HepG2 (cell line): Measurements from ENCODE around the gene PEAK3. TPM values are rescaled to one million over a fixed set of nuclear protein-coding genes. Genes with fewer than 3 reads are reported as not detected.
A peak's percentile ranks its signal among the peaks of the same experiment; 100 is the strongest.

Source experiments
- ATAC-seq: fragments of 200-7000 bp; cut with Tn5 transposase; 3 replicates; pipeline ENCODE4 v1.9.1; 2020; ENCODE audit warnings: mild to moderate bottlenecking, moderate library complexity
- BruUV-seq: library from RNA; stranded (reverse); fragments of 400-500 nt; replicated peaks from 2 replicates; lab custom pipeline; 2021; lab: Mats Ljungman, UMichigan
- CTCF ChIA-PET: fragments of 300-600 bp; formaldehyde crosslinking; extraction: SDS; loops from one replicate; lab custom pipeline; 2021; ENCODE audit warnings: low total read pairs, inconsistent platforms, low intra/inter-chr PET ratio; lab: Yijun Ruan, JAX
- POLR2A ChIA-PET: fragments of 350-600 bp; sonication (Branson Sonifier 250); formaldehyde crosslinking; loops from one replicate; lab custom pipeline; 2020; ENCODE audit warnings: antibody characterized with exemption, inconsistent platforms; lab: Yijun Ruan, JAX
- DNase-seq: peaks from one replicate; pipeline ENCODE4 v3.0.0-alpha.2; 2015; ENCODE audit warnings: low spot score
- FAIRE-seq: peaks from 3 replicates; lab custom pipeline; 2011; peaks lifted over from hg19 to GRCh38; lab: Jason Lieb, UNC
- H2AFZ ChIP-seq: one replicate; pipeline ENCODE4 v1.6.1; 2011; ENCODE audit warnings: low read length, inconsistent platforms
- H3K27ac ChIP-seq: fragments of 300-600 bp; 3 replicates; pipeline ENCODE4 v1.8.0; 2011; ENCODE audit warnings: mixed run types, mild to moderate bottlenecking, mixed read lengths, low read length, inconsistent platforms; ENCODE audit not compliant: insufficient read depth; ENCODE audit errors: extremely low read length
- H3K27me3 ChIP-seq, 2 experiments: fragments of 200-600 bp in 1 of 2; 2 replicates in 1 of 2; 3 replicates in 1 of 2; pipeline versions ENCODE4 v1.6.0 to v1.8.0; 2011; ENCODE audit warnings: low read length in 2 of 2, mild to moderate bottlenecking in 2 of 2, moderate library complexity in 2 of 2, inconsistent platforms in 1 of 2; ENCODE audit not compliant: insufficient read depth in 2 of 2, control insufficient read depth in 1 of 2
- H3K36me3 ChIP-seq, 2 experiments: fragments of 200-600 bp in 1 of 2; replicated peaks in 1 of 2; 2 replicates in 1 of 2; 3 replicates in 1 of 2; pipeline versions ENCODE4 v1.5.1 to v1.8.0; 2011; ENCODE audit warnings: low read length in 2 of 2, inconsistent platforms in 1 of 2; ENCODE audit not compliant: insufficient read depth in 2 of 2, control insufficient read depth in 1 of 2
- H3K4me1 ChIP-seq: 2 replicates; pipeline ENCODE4 v1.5.1; 2012; ENCODE audit warnings: low read length, inconsistent platforms; ENCODE audit not compliant: insufficient read depth
- H3K4me2 ChIP-seq: 2 replicates; pipeline ENCODE4 v1.6.0; 2011; ENCODE audit warnings: low read depth, low read length, inconsistent platforms
- H3K4me3 ChIP-seq, 3 experiments: fragments of 200-600 bp in 1 of 3; sonication (generic), shearing (Covaris generic) in 1 of 3; replicated peaks in 1 of 3; 2 replicates each; pipeline ENCODE4 v1.5.1; 2011 to 2016; ENCODE audit warnings: low read length in 3 of 3, inconsistent platforms in 2 of 3, low read depth in 2 of 3, mild to moderate bottlenecking in 2 of 3, control low read depth in 1 of 3, mixed read lengths in 1 of 3; ENCODE audit not compliant: insufficient read depth in 1 of 3
- H3K79me2 ChIP-seq: one replicate; pipeline ENCODE4 v1.6.1; 2011; ENCODE audit warnings: low read length, inconsistent platforms; ENCODE audit not compliant: insufficient read depth
- H3K9ac ChIP-seq: 2 replicates; pipeline ENCODE4 v1.6.0; 2011; ENCODE audit warnings: mild to moderate bottlenecking, low read depth, low read length, inconsistent platforms; ENCODE audit not compliant: insufficient read depth
- H3K9me3 ChIP-seq: 2 replicates; pipeline ENCODE4 v1.5.1; 2012; ENCODE audit warnings: mild to moderate bottlenecking, low read length
- H4K20me1 ChIP-seq: 2 replicates; pipeline ENCODE4 v1.6.0; 2011; ENCODE audit warnings: inconsistent platforms, mild to moderate bottlenecking, low read length, moderate library complexity; ENCODE audit not compliant: insufficient read depth
- AGO1 ChIP-seq: fragments of 200-400 bp; formaldehyde crosslinking; IDR thresholded peaks from 2 replicates; pipeline ENCODE4 v1.6.1; 2017; ENCODE audit warnings: mild to moderate bottlenecking, low read depth, low read length, moderate library complexity; ENCODE audit not compliant: poor library complexity, severe bottlenecking
- ATF7-NPFF ChIP-seq: sonication (generic); formaldehyde crosslinking; IDR thresholded peaks from 2 replicates; pipeline ENCODE4 v1.8.1; 2023; ENCODE audit warnings: mild to moderate bottlenecking, low read depth, missing genetic modification reagents, moderate library complexity
- BCL3 ChIP-seq: sonication (generic); formaldehyde crosslinking; IDR thresholded peaks from 2 replicates; pipeline ENCODE4 v1.5.1; 2020; ENCODE audit warnings: mild to moderate bottlenecking, missing genetic modification reagents, moderate library complexity
- EED ChIP-seq: sonication (generic); formaldehyde crosslinking; IDR thresholded peaks from 2 replicates; pipeline ENCODE4 v1.5.0; 2020; ENCODE audit warnings: mild to moderate bottlenecking, missing genetic modification reagents
- FOXJ3 ChIP-seq: sonication (generic); formaldehyde crosslinking; IDR thresholded peaks from 2 replicates; pipeline ENCODE4 v1.4.0; 2020; ENCODE audit warnings: missing genetic modification reagents, mild to moderate bottlenecking, borderline replicate concordance
- HINFP ChIP-seq: sonication (generic); formaldehyde crosslinking; IDR thresholded peaks from 2 replicates; pipeline ENCODE4 v1.4.0; 2020; ENCODE audit warnings: low read depth, mild to moderate bottlenecking, missing genetic modification reagents
- PBX3 ChIP-seq: sonication (generic); formaldehyde crosslinking; IDR thresholded peaks from 2 replicates; pipeline ENCODE4 v1.8.1; 2023; ENCODE audit warnings: missing genetic modification reagents, inconsistent platforms, borderline replicate concordance
- TFDP1 ChIP-seq: IDR thresholded peaks from 2 replicates; pipeline ENCODE4 v1.6.1; 2016; ENCODE audit warnings: missing compliant biosample characterization, missing genetic modification reagents, borderline replicate concordance
- ZFYVE20 ChIP-seq: sonication (generic); formaldehyde crosslinking; IDR thresholded peaks from 2 replicates; pipeline ENCODE4 v1.8.0; 2023; ENCODE audit warnings: low read depth, mild to moderate bottlenecking, moderate library complexity, missing genetic modification reagents, borderline replicate concordance
- ZNF232 ChIP-seq: sonication (generic); formaldehyde crosslinking; IDR thresholded peaks from 2 replicates; pipeline ENCODE4 v1.4.0; 2020; ENCODE audit warnings: missing genetic modification reagents, borderline replicate concordance
- ZNF543 ChIP-seq: sonication (generic); formaldehyde crosslinking; IDR thresholded peaks from 2 replicates; pipeline ENCODE4 v1.4.0; 2020; ENCODE audit warnings: mild to moderate bottlenecking, missing genetic modification reagents
- ZNF691 ChIP-seq: sonication (generic); formaldehyde crosslinking; IDR thresholded peaks from 2 replicates; pipeline ENCODE4 v1.4.0; 2020; ENCODE audit warnings: missing genetic modification reagents, low read depth, mild to moderate bottlenecking, borderline replicate concordance
- ZNF777 ChIP-seq: sonication (generic); formaldehyde crosslinking; IDR thresholded peaks from 2 replicates; pipeline ENCODE4 v1.4.0; 2020; ENCODE audit warnings: missing genetic modification reagents
- ZNF781 ChIP-seq: sonication (generic); formaldehyde crosslinking; IDR thresholded peaks from 2 replicates; pipeline ENCODE4 v1.5.1; 2020; ENCODE audit warnings: borderline replicate concordance, mild to moderate bottlenecking, missing genetic modification reagents; ENCODE audit errors: not compliant biosample characterization
- ZNF784 ChIP-seq: sonication (generic); formaldehyde crosslinking; IDR thresholded peaks from 2 replicates; pipeline ENCODE4 v1.5.1; 2020; ENCODE audit warnings: missing genetic modification reagents, mild to moderate bottlenecking, borderline replicate concordance
- WGBS: methylation state at CpG from one replicate; pipeline ENCODE4 v1.1.6; 2017; ENCODE audit warnings: low lambda C conversion rate; 5-methylcytosine and 5-hydroxymethylcytosine counted together
- in situ Hi-C: cut with HindIII; loops from 2 replicates; pipeline ENCODE4 v1.10.0; 2017; ENCODE audit warnings: low pct_unique_long_range_greater_than_20kb; ENCODE audit not compliant: extremely low pct_ligation_motif_present
- intact Hi-C: fragments of 100-400 bp; cut with micrococcal nuclease; formaldehyde crosslinking; loops from one replicate; pipeline ENCODE4 v1.10.0; 2022; ENCODE audit not compliant: unreplicated experiment
- polyA plus RNA-seq, 8 experiments: library from polyadenylated mRNA; depleted of rRNA in 3 of 8; stranded (reverse) in 7 of 8; unstranded in 1 of 8; fragments of >200 nt; fragmentation: Illumina TruSeq in 4 of 8; extraction: Trizol in 4 of 8; gene quantifications; 2 replicates each; pipeline versions ENCODE4 v1.2.1 to v1.2.3, GENCODE V29; 2011 to 2016; ENCODE audit warnings: low read depth in 4 of 8, missing spikeins in 1 of 8, mixed read lengths in 1 of 8; ENCODE audit not compliant: insufficient read depth in 1 of 8
- total RNA-seq, 5 experiments: library from RNA; depleted of rRNA; stranded (reverse); fragments of >200 nt; fragmentation: Illumina TruSeq; extraction: Trizol; gene quantifications; 2 replicates each; pipeline ENCODE4 v1.2.3, GENCODE V29; 2016; ENCODE audit warnings: low read depth in 1 of 5

PEAK3 gene
- total and polyA plus RNA-seq, 2 of the 13 experiments (the other 11 are each of a cell fraction or from before 2014, with no cell fraction given): not detected

GRCh38 chr19:2252797-2253105 lies 29.2 kb downstream of the PEAK3 start:
- BruUV-seq: no TSS peak
- Histone ChIP-seq H4K20me1 (no peaks in the 10 kb centered on the region), H3K36me3 (no peaks in the 10 kb centered on the region), H3K4me2 (peak overlapping the region; percentile 85), H3K4me1 (peaks cover 34% of the 10 kb centered on the region), H2AFZ (no peak overlapping the region), H3K79me2 (no peaks in the 10 kb centered on the region), H3K27me3 (peaks cover 0 to 2% of the 10 kb centered on the region in 2 experiments; a peak in 2 of 5 replicates), H3K9me3 (no peaks in the 10 kb centered on the region), H3K4me3 (peak overlapping the region; percentile 41 to 67 (median 49)), H3K9ac (peak overlapping the region; percentile 64; the same call in 1 of the 2 replicates), H3K27ac (no peak overlapping the region)
- in situ Hi-C loops (no loop called here), intact Hi-C loops (no loop called here)
- no peak for DNase-seq
- 0% methylated on average over 1 of the region's 18 CpGs for WGBS
- peak; percentile 11 for ATAC-seq
- ChIA-PET CTCF (interaction anchor here (1.4 to 1.9 kb wide), 4 partner anchors 10 to 63 kb away, joined by 3 to 12 read pairs (median 5); no protein-coding TSS in a partner anchor), POLR2A (interaction anchor here (1.0 to 2.3 kb wide), 4 partner anchors 10 to 17 kb away, joined by 4 to 9 read pairs (median 4); partner anchors contain the start of gene PLEKHJ1)
- FAIRE-seq: no peak
- TF ChIP-seq ZNF777 (CRISPR knock-in tag) (peak; percentile 65; the same call in 1 of the 2 replicates), ZNF784 (no peak), FOXJ3 (0 out of 2 replicates have a peak, but pooled peaks have one; percentile 33), ZNF543 (CRISPR knock-in tag) (0 out of 2 replicates have a peak, but pooled peaks have one; percentile 58), AGO1 (no peak), ZFYVE20 (CRISPR knock-in tag) (0 out of 2 replicates have a peak, but pooled peaks have one; percentile 13), ZNF691 (0 out of 2 replicates have a peak, but pooled peaks have one; percentile 14), PBX3 (no peak), BCL3 (no peak), TFDP1 (0 out of 2 replicates have a peak, but pooled peaks have one; percentile 65), ATF7-NPFF (CRISPR knock-in tag) (peak; percentile 44; the same call in 1 of the 2 replicates), HINFP (peak; percentile 51; the same call in 1 of the 2 replicates), ZNF232 (CRISPR knock-in tag) (peak; percentile 75; the same call in 1 of the 2 replicates), EED (peak; percentile 75), ZNF781 (CRISPR knock-in tag) (no peak)
